K562 (cell line): ENCODE data around the gene ANAPC5. TPM values are rescaled to one million over a fixed set of nuclear protein-coding genes. Genes with fewer than 3 reads are reported as not detected.

Source experiments
- ESRRA ChIP-seq: fragments of 450-650 bp; IDR thresholded peaks from 2 replicates; pipeline ENCODE4 v1.6.1; 2014; ENCODE audit warnings: low read depth, mild to moderate bottlenecking, moderate library complexity, borderline replicate concordance
- GTF2F1 ChIP-seq: IDR thresholded peaks from 2 replicates; pipeline ENCODE4 v1.6.1; 2011; ENCODE audit warnings: low read depth, low read length, improper control_type of control experiment
- MAFF ChIP-seq: IDR thresholded peaks from 2 replicates; pipeline ENCODE4 v1.6.1; 2012; ENCODE audit warnings: low read length, improper control_type of control experiment
- NCOA4 ChIP-seq: fragments of 450-650 bp; IDR thresholded peaks from 2 replicates; pipeline ENCODE4 v1.6.1; 2018; ENCODE audit warnings: mild to moderate bottlenecking; ENCODE audit not compliant: partially characterized antibody
- RBM39 ChIP-seq: fragments of 200-400 bp; formaldehyde crosslinking; optimal IDR thresholded peaks from 2 replicates; pipeline ENCODE3; 2018; ENCODE audit warnings: low read depth, low read length
- RFX1 ChIP-seq: fragments of 450-650 bp; IDR thresholded peaks from 2 replicates; pipeline ENCODE4 v1.6.1; 2016; ENCODE audit warnings: mild to moderate bottlenecking, moderate library complexity
- RHOXF2B ChIP-seq: fragments of 250-450 bp; sonication (Bioruptor Pico); conservative IDR thresholded peaks from 2 replicates; pipeline ENCODE4 v1.5.1; 2021
- SMAD2 ChIP-seq: fragments of 150-350 bp; IDR thresholded peaks from 2 replicates; pipeline ENCODE4 v1.6.1; 2014; ENCODE audit warnings: low read depth, mild to moderate bottlenecking, low read length
- STAT5B ChIP-seq: fragments of 250-450 bp; sonication (Bioruptor Pico); IDR thresholded peaks from 2 replicates; pipeline ENCODE4 v1.8.0; 2021; ENCODE audit warnings: mild to moderate bottlenecking, inconsistent platforms
- ZNF184 ChIP-seq: sonication (generic); formaldehyde crosslinking; IDR thresholded peaks from 2 replicates; pipeline ENCODE4 v1.5.0; 2020; ENCODE audit warnings: missing genetic modification reagents
- ZNF24 ChIP-seq: fragments of 450-650 bp; IDR thresholded peaks from 2 replicates; pipeline ENCODE4 v1.6.1; 2016
- ZNF785 ChIP-seq: fragments of 250-450 bp; sonication (Bioruptor Pico); IDR thresholded peaks from 2 replicates; pipeline ENCODE4 v1.4.0; 2020; ENCODE audit warnings: mild to moderate bottlenecking
- polyA plus RNA-seq, 8 experiments: library from polyadenylated mRNA; depleted of rRNA in 4 of 8; stranded (reverse) in 5 of 8; unstranded in 3 of 8; fragments of >200 nt; fragmentation: Nextera tagmentation in 2 of 8; fragmentation: Illumina TruSeq in 1 of 8; extraction: Ambion mirVana in 2 of 8; extraction: Trizol in 1 of 8; gene quantifications; 2 replicates each; pipeline versions ENCODE4 v1.2.1 to v1.2.3, GENCODE V29; 2011 to 2014; ENCODE audit warnings: inconsistent platforms in 1 of 8, missing spikeins in 1 of 8
- total RNA-seq, 7 experiments: library from RNA; depleted of rRNA in 6 of 7; stranded (reverse); fragments of >200 nt in 6 of 7; fragmentation: Illumina TruSeq in 2 of 7; extraction: Trizol in 2 of 7; gene quantifications; 2 replicates each; pipeline versions ENCODE4 v1.2.1 to v1.2.3, GENCODE V29; 2011 to 2021; ENCODE audit warnings: low replicate concordance in 1 of 7
- TF ChIP-seq, protein P1 (sequence below), 2 experiments: fragments of 450-650 bp in 1 of 2; sonication (generic) in 1 of 2; formaldehyde crosslinking in 1 of 2; IDR thresholded peaks; 2 replicates each; pipeline versions ENCODE4 v1.7.1 to v1.9.0; 2016 to 2022; ENCODE audit warnings: inconsistent platforms in 1 of 2, mild to moderate bottlenecking in 1 of 2, missing genetic modification reagents in 1 of 2
- TF ChIP-seq, protein P2 (sequence below): sonication (generic); formaldehyde crosslinking; IDR thresholded peaks from 2 replicates; pipeline ENCODE4 v1.8.0; 2023; ENCODE audit warnings: mild to moderate bottlenecking, missing genetic modification reagents
- TF ChIP-seq, protein P3 (sequence below): fragments of 250-450 bp; sonication (Bioruptor Pico); IDR thresholded peaks from 2 replicates; pipeline ENCODE4 v1.8.0; 2021; ENCODE audit warnings: moderate library complexity, mild to moderate bottlenecking, inconsistent platforms

ANAPC5 gene
- total and polyA plus RNA-seq, 9 of the 15 experiments (the other 6 are each of a cell fraction or from before 2014, with no cell fraction given), result 136 to 315 (median 197) TPM

DNA sequence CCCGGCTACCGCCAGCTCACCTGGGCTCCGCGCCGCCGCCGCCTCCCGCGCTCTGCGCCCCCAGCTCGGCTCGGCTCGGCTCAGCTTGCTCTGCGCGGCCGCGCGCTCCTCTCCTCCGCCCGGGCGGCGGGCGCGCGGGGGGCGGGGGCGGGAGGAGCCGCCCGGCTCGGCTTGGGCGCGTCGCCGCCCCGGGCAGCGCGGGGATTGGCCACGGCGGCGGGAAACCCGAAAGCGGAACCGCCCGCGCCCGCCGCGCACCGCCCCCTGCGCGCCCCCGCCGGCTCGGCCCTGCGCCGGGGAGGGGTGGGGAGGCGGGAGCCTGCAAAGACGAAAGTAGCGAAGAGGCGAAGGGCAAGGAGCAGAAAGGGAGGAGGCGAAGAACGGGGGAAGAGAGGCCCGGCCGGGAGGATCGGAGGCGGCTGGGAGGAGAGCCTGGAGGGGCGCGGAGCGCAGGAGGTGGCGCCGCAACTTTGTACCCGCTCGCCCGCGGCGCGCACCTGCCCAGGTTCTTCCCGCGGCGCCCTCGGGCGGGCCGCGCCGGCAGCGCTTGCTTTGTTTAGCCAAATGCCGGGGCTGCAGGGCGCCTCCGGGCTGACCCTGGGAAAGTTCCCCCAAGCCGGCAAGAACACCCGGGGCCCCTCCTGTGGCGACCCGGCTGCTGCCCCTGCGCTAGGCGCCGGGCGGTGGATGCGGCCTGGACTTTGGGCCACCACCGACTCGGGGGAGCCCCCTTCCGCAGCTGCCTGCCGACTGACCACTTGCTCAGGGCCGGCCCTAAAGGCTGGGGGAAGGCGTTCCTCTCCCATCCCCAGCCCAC is 55.4 kb downstream of the ANAPC5 start, which contains the start of gene CAMKK2 (continued):
- TF ChIP-seq, protein P1, sequence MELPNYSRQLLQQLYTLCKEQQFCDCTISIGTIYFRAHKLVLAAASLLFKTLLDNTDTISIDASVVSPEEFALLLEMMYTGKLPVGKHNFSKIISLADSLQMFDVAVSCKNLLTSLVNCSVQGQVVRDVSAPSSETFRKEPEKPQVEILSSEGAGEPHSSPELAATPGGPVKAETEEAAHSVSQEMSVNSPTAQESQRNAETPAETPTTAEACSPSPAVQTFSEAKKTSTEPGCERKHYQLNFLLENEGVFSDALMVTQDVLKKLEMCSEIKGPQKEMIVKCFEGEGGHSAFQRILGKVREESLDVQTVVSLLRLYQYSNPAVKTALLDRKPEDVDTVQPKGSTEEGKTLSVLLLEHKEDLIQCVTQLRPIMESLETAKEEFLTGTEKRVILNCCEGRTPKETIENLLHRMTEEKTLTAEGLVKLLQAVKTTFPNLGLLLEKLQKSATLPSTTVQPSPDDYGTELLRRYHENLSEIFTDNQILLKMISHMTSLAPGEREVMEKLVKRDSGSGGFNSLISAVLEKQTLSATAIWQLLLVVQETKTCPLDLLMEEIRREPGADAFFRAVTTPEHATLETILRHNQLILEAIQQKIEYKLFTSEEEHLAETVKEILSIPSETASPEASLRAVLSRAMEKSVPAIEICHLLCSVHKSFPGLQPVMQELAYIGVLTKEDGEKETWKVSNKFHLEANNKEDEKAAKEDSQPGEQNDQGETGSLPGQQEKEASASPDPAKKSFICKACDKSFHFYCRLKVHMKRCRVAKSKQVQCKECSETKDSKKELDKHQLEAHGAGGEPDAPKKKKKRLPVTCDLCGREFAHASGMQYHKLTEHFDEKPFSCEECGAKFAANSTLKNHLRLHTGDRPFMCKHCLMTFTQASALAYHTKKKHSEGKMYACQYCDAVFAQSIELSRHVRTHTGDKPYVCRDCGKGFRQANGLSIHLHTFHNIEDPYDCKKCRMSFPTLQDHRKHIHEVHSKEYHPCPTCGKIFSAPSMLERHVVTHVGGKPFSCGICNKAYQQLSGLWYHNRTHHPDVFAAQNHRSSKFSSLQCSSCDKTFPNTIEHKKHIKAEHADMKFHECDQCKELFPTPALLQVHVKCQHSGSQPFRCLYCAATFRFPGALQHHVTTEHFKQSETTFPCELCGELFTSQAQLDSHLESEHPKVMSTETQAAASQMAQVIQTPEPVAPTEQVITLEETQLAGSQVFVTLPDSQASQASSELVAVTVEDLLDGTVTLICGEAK (IDR thresholded peaks at IDR 0.05), result no peak
- TF ChIP-seq, protein P1 (CRISPR knock-in tag; IDR thresholded peaks at IDR 0.05), result no peak
- TF ChIP-seq NCOA4 (no peak), MAFF (no peak), ZNF184 (no peak), RBM39 (no peak), ESRRA (0 out of 2 replicates have a peak, but pooled peaks have one; percentile 19), GTF2F1 (no peak), ZNF24 (no peak), RHOXF2B (CRISPR knock-in tag) (no peak), STAT5B (CRISPR knock-in tag) (no peak), RFX1 (no peak), SMAD2 (no peak), ZNF785 (CRISPR knock-in tag) (no peak)
- TF ChIP-seq, protein P2, sequence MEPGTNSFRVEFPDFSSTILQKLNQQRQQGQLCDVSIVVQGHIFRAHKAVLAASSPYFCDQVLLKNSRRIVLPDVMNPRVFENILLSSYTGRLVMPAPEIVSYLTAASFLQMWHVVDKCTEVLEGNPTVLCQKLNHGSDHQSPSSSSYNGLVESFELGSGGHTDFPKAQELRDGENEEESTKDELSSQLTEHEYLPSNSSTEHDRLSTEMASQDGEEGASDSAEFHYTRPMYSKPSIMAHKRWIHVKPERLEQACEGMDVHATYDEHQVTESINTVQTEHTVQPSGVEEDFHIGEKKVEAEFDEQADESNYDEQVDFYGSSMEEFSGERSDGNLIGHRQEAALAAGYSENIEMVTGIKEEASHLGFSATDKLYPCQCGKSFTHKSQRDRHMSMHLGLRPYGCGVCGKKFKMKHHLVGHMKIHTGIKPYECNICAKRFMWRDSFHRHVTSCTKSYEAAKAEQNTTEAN (CRISPR knock-in tag), result no peak
- TF ChIP-seq, protein P3, sequence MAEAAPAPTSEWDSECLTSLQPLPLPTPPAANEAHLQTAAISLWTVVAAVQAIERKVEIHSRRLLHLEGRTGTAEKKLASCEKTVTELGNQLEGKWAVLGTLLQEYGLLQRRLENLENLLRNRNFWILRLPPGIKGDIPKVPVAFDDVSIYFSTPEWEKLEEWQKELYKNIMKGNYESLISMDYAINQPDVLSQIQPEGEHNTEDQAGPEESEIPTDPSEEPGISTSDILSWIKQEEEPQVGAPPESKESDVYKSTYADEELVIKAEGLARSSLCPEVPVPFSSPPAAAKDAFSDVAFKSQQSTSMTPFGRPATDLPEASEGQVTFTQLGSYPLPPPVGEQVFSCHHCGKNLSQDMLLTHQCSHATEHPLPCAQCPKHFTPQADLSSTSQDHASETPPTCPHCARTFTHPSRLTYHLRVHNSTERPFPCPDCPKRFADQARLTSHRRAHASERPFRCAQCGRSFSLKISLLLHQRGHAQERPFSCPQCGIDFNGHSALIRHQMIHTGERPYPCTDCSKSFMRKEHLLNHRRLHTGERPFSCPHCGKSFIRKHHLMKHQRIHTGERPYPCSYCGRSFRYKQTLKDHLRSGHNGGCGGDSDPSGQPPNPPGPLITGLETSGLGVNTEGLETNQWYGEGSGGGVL (CRISPR knock-in tag), result no peak
